ENCODE measurements around the gene TIGD4. TPM values are rescaled to one million over a fixed set of nuclear protein-coding genes. Genes with fewer than 3 reads are reported as not detected.

The TIGD4 gene
- total RNA-seq, 4 donors from 2014 or later: 0.14 to 0.95 (median 0.75) TPM; not detected in 1

DNA sequence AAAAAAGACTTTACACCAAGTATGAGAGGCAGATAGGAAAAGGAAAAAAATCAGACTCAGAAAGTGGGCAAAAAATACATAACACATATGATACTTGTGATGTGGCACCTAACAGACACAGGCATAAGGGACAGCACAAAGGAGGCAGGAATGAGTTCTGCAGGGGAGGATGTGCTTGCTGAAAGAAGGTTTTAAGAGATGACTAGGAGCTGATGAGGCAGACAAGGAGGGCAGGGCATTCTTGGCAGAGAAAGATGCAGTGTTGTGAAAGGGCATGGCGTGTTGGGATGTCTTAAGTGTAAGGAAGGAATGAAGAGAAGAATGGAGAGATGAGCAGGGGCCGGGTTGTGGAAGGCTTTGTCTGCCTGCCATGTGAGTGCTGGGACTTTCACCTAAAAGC lies 50.1 kb downstream of the TIGD4 start:
- Histone ChIP-seq H3K9me3 (no peaks in the 10 kb centered on the region), H3K27me3 (no peaks in the 10 kb centered on the region), H3K4me1 (no peaks in the 10 kb centered on the region), H3K4me3 (no peak overlapping the region), H3K27ac (no peak overlapping the region), H3K36me3 (no peaks in the 10 kb centered on the region)
- DNase-seq: no peak
- intact Hi-C loops (cut with DNase I; ENCODE audit: low total_unique reads): no loop called here
- TF ChIP-seq EP300 (IDR thresholded peaks at IDR 0.05; ENCODE audit: low read depth) (no peak), POLR2A (IDR thresholded peaks at IDR 0.05) (no peak), POLR2AphosphoS5 (IDR thresholded peaks at IDR 0.05) (no peak)
- TF ChIP-seq, protein P1, sequence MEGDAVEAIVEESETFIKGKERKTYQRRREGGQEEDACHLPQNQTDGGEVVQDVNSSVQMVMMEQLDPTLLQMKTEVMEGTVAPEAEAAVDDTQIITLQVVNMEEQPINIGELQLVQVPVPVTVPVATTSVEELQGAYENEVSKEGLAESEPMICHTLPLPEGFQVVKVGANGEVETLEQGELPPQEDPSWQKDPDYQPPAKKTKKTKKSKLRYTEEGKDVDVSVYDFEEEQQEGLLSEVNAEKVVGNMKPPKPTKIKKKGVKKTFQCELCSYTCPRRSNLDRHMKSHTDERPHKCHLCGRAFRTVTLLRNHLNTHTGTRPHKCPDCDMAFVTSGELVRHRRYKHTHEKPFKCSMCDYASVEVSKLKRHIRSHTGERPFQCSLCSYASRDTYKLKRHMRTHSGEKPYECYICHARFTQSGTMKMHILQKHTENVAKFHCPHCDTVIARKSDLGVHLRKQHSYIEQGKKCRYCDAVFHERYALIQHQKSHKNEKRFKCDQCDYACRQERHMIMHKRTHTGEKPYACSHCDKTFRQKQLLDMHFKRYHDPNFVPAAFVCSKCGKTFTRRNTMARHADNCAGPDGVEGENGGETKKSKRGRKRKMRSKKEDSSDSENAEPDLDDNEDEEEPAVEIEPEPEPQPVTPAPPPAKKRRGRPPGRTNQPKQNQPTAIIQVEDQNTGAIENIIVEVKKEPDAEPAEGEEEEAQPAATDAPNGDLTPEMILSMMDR (IDR thresholded peaks at IDR 0.05): no peak
- in situ Hi-C loops (cut with MboI; ENCODE audit: low pct_ligation_motif_present in 1 of 4, low pct_unique_long_range_greater_than_20kb in 1 of 4, low sequenced_read_pairs in 3 of 4): no loop called here
- WGBS, 2 donors (ENCODE audit: low coverage in 1 of 2): 34 to 45% methylated on average over 2 of the region's 2 CpGs

GRCh38 chr4:152728343-152728742 lies 51.2 kb downstream of the TIGD4 start:
- TF ChIP-seq POLR2A (IDR thresholded peaks at IDR 0.05) (no peak), POLR2AphosphoS5 (IDR thresholded peaks at IDR 0.05) (no peak), EP300 (IDR thresholded peaks at IDR 0.05; ENCODE audit: low read depth) (no peak)
- TF ChIP-seq, protein P1 (IDR thresholded peaks at IDR 0.05): no peak
- H3K36me3 ChIP-seq: no peaks in the 10 kb centered on the region
- DNase-seq: no peak
- in situ Hi-C loops (cut with MboI; ENCODE audit: low pct_ligation_motif_present in 1 of 4, low pct_unique_long_range_greater_than_20kb in 1 of 4, low sequenced_read_pairs in 3 of 4): no loop called here
- H3K27me3 ChIP-seq: no peaks in the 10 kb centered on the region
- intact Hi-C loops (cut with DNase I; ENCODE audit: low total_unique reads): no loop called here
- H3K4me3 ChIP-seq: no peak overlapping the region
- no peaks in the 10 kb centered on the region for H3K9me3 ChIP-seq
- 83 to 100% methylated on average over 1 of the region's 1 CpG for WGBS, 2 donors (ENCODE audit: low coverage in 1 of 2)
- no peak overlapping the region for H3K27ac ChIP-seq
- no peaks in the 10 kb centered on the region for H3K4me1 ChIP-seq

DNA sequence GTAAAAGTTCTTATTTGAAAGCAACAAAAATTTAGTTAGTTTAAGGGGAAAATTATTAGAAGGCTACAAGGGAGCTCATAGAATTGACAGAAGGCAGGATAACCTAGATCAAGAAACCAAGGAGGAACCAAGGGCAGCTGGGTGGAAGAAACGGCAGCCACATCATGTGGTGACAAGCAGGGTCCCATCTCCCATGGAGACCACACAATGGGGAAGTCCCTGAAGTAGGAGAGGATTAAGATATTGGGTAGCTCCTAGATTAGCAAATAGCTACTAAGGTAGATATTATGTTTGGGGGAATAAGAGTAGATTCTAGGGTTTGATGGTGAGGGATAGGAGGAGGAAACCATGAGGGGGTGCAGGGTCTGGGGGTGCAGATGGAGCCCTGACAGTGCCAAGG lies 51.7 kb downstream of the TIGD4 start:
- H3K9me3 ChIP-seq: no peaks in the 10 kb centered on the region
- intact Hi-C loops (cut with DNase I; ENCODE audit: low total_unique reads) (no loop called here), in situ Hi-C loops (cut with MboI; ENCODE audit: low pct_ligation_motif_present in 1 of 4, low pct_unique_long_range_greater_than_20kb in 1 of 4, low sequenced_read_pairs in 3 of 4) (no loop called here)
- H3K4me1 ChIP-seq: no peaks in the 10 kb centered on the region
- DNase-seq: no peak
- H3K4me3 ChIP-seq: no peak overlapping the region
- TF ChIP-seq POLR2A (IDR thresholded peaks at IDR 0.05): no peak
- TF ChIP-seq, protein P1 (IDR thresholded peaks at IDR 0.05): no peak
- no peak for TF ChIP-seq EP300 (IDR thresholded peaks at IDR 0.05; ENCODE audit: low read depth)
- no peak for TF ChIP-seq POLR2AphosphoS5 (IDR thresholded peaks at IDR 0.05)
- WGBS, 2 donors (ENCODE audit: low coverage in 1 of 2): 54 to 71% methylated on average over 1 of the region's 1 CpG
- no peaks in the 10 kb centered on the region for H3K27me3 ChIP-seq
- no peak overlapping the region for H3K27ac ChIP-seq
- no peaks in the 10 kb centered on the region for H3K36me3 ChIP-seq

DNA sequence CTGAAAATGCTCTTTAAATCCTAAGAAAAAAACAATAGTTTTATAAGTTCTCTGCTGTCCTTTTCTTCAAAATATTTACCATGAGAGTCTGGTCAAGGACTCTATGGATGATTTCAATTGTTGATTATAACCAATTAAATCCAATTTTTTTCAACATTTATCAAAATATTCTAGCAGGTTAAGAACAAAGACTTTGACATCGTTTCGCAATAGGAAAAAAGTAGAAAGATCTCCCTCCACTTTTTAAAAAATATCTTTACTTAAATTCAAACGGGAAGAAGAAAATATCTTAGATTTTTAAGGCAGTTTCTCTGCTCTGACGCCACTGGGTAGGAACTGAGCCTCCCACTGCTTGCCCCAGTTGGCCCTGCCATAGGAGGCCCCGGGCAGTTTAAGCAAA lies 55.0 kb downstream of the TIGD4 start:
- TF ChIP-seq EP300 (IDR thresholded peaks at IDR 0.05; ENCODE audit: low read depth) (no peak), POLR2AphosphoS5 (IDR thresholded peaks at IDR 0.05) (no peak), POLR2A (IDR thresholded peaks at IDR 0.05) (no peak)
- TF ChIP-seq, protein P1 (IDR thresholded peaks at IDR 0.05): no peak
- DNase-seq: no peak
- no peaks in the 10 kb centered on the region for H3K27me3 ChIP-seq
- H3K27ac ChIP-seq: no peak overlapping the region
- 76 to 80% methylated on average over 5 of the region's 5 CpGs for WGBS, 2 donors (ENCODE audit: low coverage in 1 of 2)
- H3K36me3 ChIP-seq: no peaks in the 10 kb centered on the region
- intact Hi-C loops (cut with DNase I; ENCODE audit: low total_unique reads) (no loop called here), in situ Hi-C loops (cut with MboI; ENCODE audit: low pct_ligation_motif_present in 1 of 4, low pct_unique_long_range_greater_than_20kb in 1 of 4, low sequenced_read_pairs in 3 of 4) (no loop called here)
- no peak overlapping the region for H3K4me3 ChIP-seq
- H3K4me1 ChIP-seq: no peaks in the 10 kb centered on the region
- H3K9me3 ChIP-seq: no peaks in the 10 kb centered on the region
